Measurements from ENCODE around the gene APBA2. TPM values are rescaled to one million over a fixed set of nuclear protein-coding genes. Genes with fewer than 3 reads are reported as not detected.

APBA2 gene
- total and polyA plus RNA-seq, 2 donors: 6.7 to 15.3 TPM

DNA sequence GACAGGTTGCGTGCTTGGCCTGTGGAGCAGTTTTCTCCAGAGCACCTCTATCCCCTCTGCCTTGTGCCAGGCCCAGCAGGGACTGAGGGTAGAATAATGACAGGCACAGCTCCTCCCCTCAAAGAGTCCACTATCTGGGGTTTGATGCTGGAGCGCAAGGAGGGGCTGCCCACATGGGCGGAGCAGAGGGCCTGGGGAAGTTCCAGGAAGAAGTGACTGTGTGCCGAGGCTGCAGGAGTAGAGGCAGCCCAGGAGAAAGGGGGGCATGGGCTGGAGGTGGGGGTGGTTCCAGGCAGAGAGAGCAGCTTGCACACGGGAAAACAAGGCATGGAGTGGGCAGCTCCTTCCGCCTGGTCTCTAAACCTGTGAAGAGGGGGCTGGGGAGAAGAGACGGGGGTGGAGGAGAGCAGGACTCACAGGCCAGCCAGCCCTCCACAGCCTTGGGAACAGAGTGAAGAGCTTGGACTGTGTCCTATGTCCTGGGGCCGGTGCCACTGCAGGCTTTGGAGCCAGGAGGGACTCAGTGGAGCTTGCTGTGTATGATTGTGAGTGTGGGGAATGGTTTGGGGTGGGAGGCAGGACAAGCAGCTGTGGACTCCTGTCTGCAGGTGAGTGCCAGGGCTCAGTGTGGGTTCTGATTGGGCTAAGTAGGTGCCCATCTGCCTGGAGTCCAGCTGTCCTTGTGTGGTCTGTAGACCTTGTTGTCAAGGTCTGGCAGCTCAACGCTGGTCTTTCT, 48.1 kb downstream of the APBA2 start:
- WGBS: 69% methylated on average over 9 of the region's 9 CpGs
- Histone ChIP-seq H3K9me3 (ENCODE audit: control insufficient read depth in 2 of 2, insufficient read depth in 1 of 2, low read length in 1 of 2) (no peaks in the 10 kb centered on the region), H3K4me1 (ENCODE audit: control insufficient read depth in 2 of 2, insufficient read depth in 2 of 2, low read length in 2 of 2) (peaks cover 18 to 30% of the 10 kb centered on the region in 2 donors), H3K27me3 (ENCODE audit: control insufficient read depth in 2 of 2, insufficient read depth in 1 of 2, low read length in 1 of 2) (no peaks in the 10 kb centered on the region), H3K4me3 (ENCODE audit: low read length in 2 of 2) (no peak overlapping the region), H3K36me3 (ENCODE audit: control insufficient read depth in 2 of 2, insufficient read depth in 2 of 2, low read length in 1 of 2) (no peaks in the 10 kb centered on the region), H3K27ac (ENCODE audit: low read depth in 1 of 2, low read length in 1 of 2) (no peak overlapping the region)
- DNase-seq (ENCODE audit: low read depth in 6 of 9, low spot score in 9 of 9): no peak

- no peak overlapping the region for H3K27ac ChIP-seq (ENCODE audit: low read depth in 1 of 2, low read length in 1 of 2)
- no peaks in the 10 kb centered on the region for H3K9me3 ChIP-seq (ENCODE audit: control insufficient read depth in 2 of 2, insufficient read depth in 1 of 2, low read length in 1 of 2)
- no peak for DNase-seq (ENCODE audit: low read depth in 6 of 9, low spot score in 9 of 9)
- no peak overlapping the region for H3K4me3 ChIP-seq (ENCODE audit: low read length in 2 of 2)
- no peaks in the 10 kb centered on the region for H3K27me3 ChIP-seq (ENCODE audit: control insufficient read depth in 2 of 2, insufficient read depth in 1 of 2, low read length in 1 of 2)
- no peaks in the 10 kb centered on the region for H3K36me3 ChIP-seq (ENCODE audit: control insufficient read depth in 2 of 2, insufficient read depth in 2 of 2, low read length in 1 of 2)
- peaks cover 18 to 30% of the 10 kb centered on the region in 2 donors for H3K4me1 ChIP-seq (ENCODE audit: control insufficient read depth in 2 of 2, insufficient read depth in 2 of 2, low read length in 2 of 2)
- WGBS: 98% methylated on average over 6 of the region's 6 CpGs
Measured at GRCh38 chr15:28934645-28935044, 48.9 kb downstream of the APBA2 start.

- peak in 2 of 9 donors; percentile 54 to 68 for DNase-seq (ENCODE audit: low read depth in 6 of 9, low spot score in 9 of 9)
- Histone ChIP-seq H3K4me1 (ENCODE audit: control insufficient read depth in 2 of 2, insufficient read depth in 2 of 2, low read length in 2 of 2) (peaks cover 18 to 30% of the 10 kb centered on the region in 2 donors), H3K27ac (ENCODE audit: low read depth in 1 of 2, low read length in 1 of 2) (no peak overlapping the region), H3K4me3 (ENCODE audit: low read length in 2 of 2) (no peak overlapping the region), H3K9me3 (ENCODE audit: control insufficient read depth in 2 of 2, insufficient read depth in 1 of 2, low read length in 1 of 2) (no peaks in the 10 kb centered on the region), H3K36me3 (ENCODE audit: control insufficient read depth in 2 of 2, insufficient read depth in 2 of 2, low read length in 1 of 2) (no peaks in the 10 kb centered on the region), H3K27me3 (ENCODE audit: control insufficient read depth in 2 of 2, insufficient read depth in 1 of 2, low read length in 1 of 2) (no peaks in the 10 kb centered on the region)
- WGBS: 69% methylated on average over 6 of the region's 6 CpGs
Measured at GRCh38 chr15:28935316-28935715, 49.5 kb downstream of the APBA2 start.

DNA sequence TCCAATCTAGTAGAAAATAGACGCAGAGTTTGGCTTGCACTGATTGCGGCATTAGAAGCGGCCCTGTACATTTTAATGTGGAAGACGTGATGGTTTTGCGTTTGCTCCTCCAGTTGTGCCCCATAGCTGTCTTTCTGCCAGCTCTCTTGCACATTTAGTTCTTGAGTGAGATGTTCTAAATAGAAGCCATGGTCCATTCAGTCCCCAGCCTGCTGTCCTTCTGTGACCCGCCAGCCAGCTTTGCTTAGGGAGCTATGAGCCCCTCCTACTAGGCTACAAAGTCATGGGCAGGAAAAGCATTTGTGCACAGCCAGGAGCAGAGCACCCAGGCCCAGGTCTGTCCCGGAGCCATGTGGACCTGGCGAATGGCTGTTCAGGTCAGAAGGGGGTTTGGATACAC, 50.3 kb downstream of the APBA2 start:
- DNase-seq (ENCODE audit: low read depth in 6 of 9, low spot score in 9 of 9): no peak
- no peak overlapping the region for H3K27ac ChIP-seq (ENCODE audit: low read depth in 1 of 2, low read length in 1 of 2)
- H3K9me3 ChIP-seq (ENCODE audit: control insufficient read depth in 2 of 2, insufficient read depth in 1 of 2, low read length in 1 of 2): no peaks in the 10 kb centered on the region
- no peaks in the 10 kb centered on the region for H3K36me3 ChIP-seq (ENCODE audit: control insufficient read depth in 2 of 2, insufficient read depth in 2 of 2, low read length in 1 of 2)
- no peaks in the 10 kb centered on the region for H3K27me3 ChIP-seq (ENCODE audit: control insufficient read depth in 2 of 2, insufficient read depth in 1 of 2, low read length in 1 of 2)
- peaks cover 18 to 37% of the 10 kb centered on the region in 2 donors for H3K4me1 ChIP-seq (ENCODE audit: control insufficient read depth in 2 of 2, insufficient read depth in 2 of 2, low read length in 2 of 2)
- no peak overlapping the region for H3K4me3 ChIP-seq (ENCODE audit: low read length in 2 of 2)
- 97% methylated on average over 8 of the region's 8 CpGs for WGBS

- 92% methylated on average over 9 of the region's 9 CpGs for WGBS
- no peak overlapping the region for H3K4me3 ChIP-seq (ENCODE audit: low read length in 2 of 2)
- H3K36me3 ChIP-seq (ENCODE audit: control insufficient read depth in 2 of 2, insufficient read depth in 2 of 2, low read length in 1 of 2): no peaks in the 10 kb centered on the region
- H3K9me3 ChIP-seq (ENCODE audit: control insufficient read depth in 2 of 2, insufficient read depth in 1 of 2, low read length in 1 of 2): no peaks in the 10 kb centered on the region
- no peak overlapping the region for H3K27ac ChIP-seq (ENCODE audit: low read depth in 1 of 2, low read length in 1 of 2)
- DNase-seq (ENCODE audit: low read depth in 6 of 9, low spot score in 9 of 9): peak in 1 of 9 donors; percentile 48
- no peaks in the 10 kb centered on the region for H3K27me3 ChIP-seq (ENCODE audit: control insufficient read depth in 2 of 2, insufficient read depth in 1 of 2, low read length in 1 of 2)
- peaks cover 18 to 41% of the 10 kb centered on the region in 2 donors for H3K4me1 ChIP-seq (ENCODE audit: control insufficient read depth in 2 of 2, insufficient read depth in 2 of 2, low read length in 2 of 2)
Measured at GRCh38 chr15:28936481-28936881, 50.7 kb downstream of the APBA2 start.

GRCh38 chr15:28937271-28937670, 51.5 kb downstream of the APBA2 start:
- Histone ChIP-seq H3K36me3 (ENCODE audit: control insufficient read depth in 2 of 2, insufficient read depth in 2 of 2, low read length in 1 of 2) (no peaks in the 10 kb centered on the region), H3K4me1 (ENCODE audit: control insufficient read depth in 2 of 2, insufficient read depth in 2 of 2, low read length in 2 of 2) (peaks cover 22 to 46% of the 10 kb centered on the region in 2 donors), H3K27ac (ENCODE audit: low read depth in 1 of 2, low read length in 1 of 2) (peak overlapping the region; percentile 36 to 57), H3K9me3 (ENCODE audit: control insufficient read depth in 2 of 2, insufficient read depth in 1 of 2, low read length in 1 of 2) (no peaks in the 10 kb centered on the region), H3K4me3 (ENCODE audit: low read length in 2 of 2) (no peak overlapping the region), H3K27me3 (ENCODE audit: control insufficient read depth in 2 of 2, insufficient read depth in 1 of 2, low read length in 1 of 2) (no peaks in the 10 kb centered on the region)
- DNase-seq (ENCODE audit: low read depth in 6 of 9, low spot score in 9 of 9): peak in 1 of 9 donors; percentile 36
- 72% methylated on average over 8 of the region's 8 CpGs for WGBS

GRCh38 chr15:28942046-28942445, 56.3 kb downstream of the APBA2 start:
- Histone ChIP-seq H3K27ac (ENCODE audit: low read depth in 1 of 2, low read length in 1 of 2) (peak overlapping the region; percentile 47 to 64), H3K4me1 (ENCODE audit: control insufficient read depth in 2 of 2, insufficient read depth in 2 of 2, low read length in 2 of 2) (peaks cover 20 to 46% of the 10 kb centered on the region in 2 donors), H3K27me3 (ENCODE audit: control insufficient read depth in 2 of 2, insufficient read depth in 1 of 2, low read length in 1 of 2) (no peaks in the 10 kb centered on the region), H3K4me3 (ENCODE audit: low read length in 2 of 2) (no peak overlapping the region), H3K9me3 (ENCODE audit: control insufficient read depth in 2 of 2, insufficient read depth in 1 of 2, low read length in 1 of 2) (no peaks in the 10 kb centered on the region), H3K36me3 (ENCODE audit: control insufficient read depth in 2 of 2, insufficient read depth in 2 of 2, low read length in 1 of 2) (no peaks in the 10 kb centered on the region)
- 23% methylated on average over 10 of the region's 10 CpGs for WGBS
- peak in 5 of 9 donors; percentile 36 to 75 (median 53) for DNase-seq (ENCODE audit: low read depth in 6 of 9, low spot score in 9 of 9)

- H3K4me3 ChIP-seq (ENCODE audit: low read length in 2 of 2): no peak overlapping the region
- no peaks in the 10 kb centered on the region for H3K36me3 ChIP-seq (ENCODE audit: control insufficient read depth in 2 of 2, insufficient read depth in 2 of 2, low read length in 1 of 2)
- H3K4me1 ChIP-seq (ENCODE audit: control insufficient read depth in 2 of 2, insufficient read depth in 2 of 2, low read length in 2 of 2): peaks cover 16 to 47% of the 10 kb centered on the region in 2 donors
- WGBS: 44% methylated on average over 15 of the region's 15 CpGs
- peak overlapping the region; percentile 7 to 64 for H3K27ac ChIP-seq (ENCODE audit: low read depth in 1 of 2, low read length in 1 of 2)
- no peak for DNase-seq (ENCODE audit: low read depth in 6 of 9, low spot score in 9 of 9)
- no peaks in the 10 kb centered on the region for H3K9me3 ChIP-seq (ENCODE audit: control insufficient read depth in 2 of 2, insufficient read depth in 1 of 2, low read length in 1 of 2)
- no peaks in the 10 kb centered on the region for H3K27me3 ChIP-seq (ENCODE audit: control insufficient read depth in 2 of 2, insufficient read depth in 1 of 2, low read length in 1 of 2)
Measured at GRCh38 chr15:28942571-28942970, 56.8 kb downstream of the APBA2 start.

DNA sequence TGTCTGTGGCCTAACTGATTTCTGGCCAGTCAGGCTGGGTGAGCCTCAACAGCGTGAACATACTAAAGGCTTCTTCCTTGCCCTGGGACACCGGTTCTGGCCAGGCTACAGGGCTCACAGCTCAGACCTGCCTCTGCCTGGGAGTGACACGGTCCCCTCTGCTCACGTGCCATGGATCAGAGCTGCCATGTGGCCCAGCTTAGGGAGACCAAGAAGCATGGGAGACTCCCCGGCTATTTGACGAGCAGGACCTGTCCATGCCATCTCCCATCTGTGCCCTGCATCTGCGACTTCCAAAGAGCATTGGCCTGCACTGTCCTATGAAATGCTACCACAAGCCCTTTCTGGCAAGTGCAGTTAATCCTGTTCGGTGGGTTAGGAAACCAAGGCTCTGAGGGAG, 57.4 kb downstream of the APBA2 start:
- H3K4me3 ChIP-seq (ENCODE audit: low read length in 2 of 2): no peak overlapping the region
- H3K9me3 ChIP-seq (ENCODE audit: control insufficient read depth in 2 of 2, insufficient read depth in 1 of 2, low read length in 1 of 2): no peaks in the 10 kb centered on the region
- H3K27me3 ChIP-seq (ENCODE audit: control insufficient read depth in 2 of 2, insufficient read depth in 1 of 2, low read length in 1 of 2): no peaks in the 10 kb centered on the region
- H3K4me1 ChIP-seq (ENCODE audit: control insufficient read depth in 2 of 2, insufficient read depth in 2 of 2, low read length in 2 of 2): peaks cover 18 to 47% of the 10 kb centered on the region in 2 donors
- no peak for DNase-seq (ENCODE audit: low read depth in 6 of 9, low spot score in 9 of 9)
- no peaks in the 10 kb centered on the region for H3K36me3 ChIP-seq (ENCODE audit: control insufficient read depth in 2 of 2, insufficient read depth in 2 of 2, low read length in 1 of 2)
- H3K27ac ChIP-seq (ENCODE audit: low read depth in 1 of 2, low read length in 1 of 2): no peak overlapping the region
- 84% methylated on average over 8 of the region's 8 CpGs for WGBS
